GM18508 (cell line): ENCODE measurements around the gene LIF.
"Not testable (repeated sequence)": the region's sequence is repeated elsewhere in the genome, so short reads cannot be mapped to it uniquely, and the experiment has no call there.

Source experiments
- ATAC-seq: cut with Tn5 transposase; IDR thresholded peaks from one replicate; pipeline ENCODE4 v1.9.1; 2021; ENCODE audit warnings: moderate number of reproducible peaks; ENCODE audit not compliant: insufficient read depth, unreplicated experiment

Gene LIF

DNA sequence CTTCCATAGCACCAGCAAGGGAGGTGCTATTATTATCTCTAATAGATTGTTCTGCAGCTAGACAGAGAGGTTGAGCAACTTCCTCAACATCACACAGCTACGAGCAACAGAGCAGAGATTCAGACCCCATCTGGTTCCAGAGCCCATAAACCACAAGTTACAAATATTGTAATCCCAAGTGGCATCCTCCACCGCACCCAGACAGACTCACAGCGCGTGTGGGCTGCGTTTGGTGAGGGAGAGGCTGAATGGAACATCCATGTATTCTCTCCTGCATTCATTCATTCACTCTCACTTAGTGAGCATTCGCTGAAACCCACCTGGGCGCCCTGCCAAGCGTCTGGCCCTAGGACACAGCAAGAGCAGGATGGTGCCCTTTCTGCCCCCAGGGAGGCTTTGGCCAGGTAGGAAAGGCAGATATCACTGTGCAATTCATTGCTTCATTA is 33.5 kb downstream of the LIF start:
- ATAC-seq = no peak

- no peak for ATAC-seq
These were observed 34.1 kb downstream of the LIF start for GRCh38 chr22:30212363-30212995.

GRCh38 chr22:30211124-30211820 is 35.3 kb downstream of the LIF start:
- no peak for ATAC-seq

DNA sequence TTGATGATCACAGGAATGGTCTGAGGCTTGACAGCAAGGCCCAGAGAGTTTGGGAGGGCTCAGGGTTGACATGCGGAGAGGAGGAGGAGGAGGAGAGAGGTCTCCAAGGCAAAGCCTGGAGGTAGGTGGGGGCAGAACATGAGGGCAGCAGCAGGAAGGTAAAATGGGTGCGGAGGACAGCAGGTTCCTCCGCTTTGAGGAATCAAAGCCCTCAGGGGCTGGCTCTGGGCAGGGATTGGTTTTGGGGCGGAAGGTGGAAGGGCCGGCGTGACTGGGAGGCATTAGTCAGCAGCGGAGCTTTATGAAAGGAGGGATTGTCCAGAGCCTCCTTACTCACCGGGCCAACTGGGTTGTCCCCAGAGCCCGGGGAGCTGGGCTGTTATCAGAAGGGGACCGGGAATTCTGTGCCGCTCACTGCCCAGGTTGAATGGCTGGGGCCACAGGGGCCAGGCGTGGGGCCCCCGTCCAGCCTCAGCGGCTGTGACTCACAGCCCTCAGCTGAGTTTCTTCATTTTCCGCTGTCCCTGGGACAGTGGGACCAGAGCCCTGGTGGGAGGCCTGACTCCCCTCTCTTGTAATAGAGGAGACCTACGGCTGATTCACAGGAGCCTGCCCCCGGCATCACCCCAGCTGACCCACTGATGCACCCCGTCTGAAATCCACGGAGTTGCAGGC is 36.2 kb downstream of the LIF start:
- no peak for ATAC-seq

DNA sequence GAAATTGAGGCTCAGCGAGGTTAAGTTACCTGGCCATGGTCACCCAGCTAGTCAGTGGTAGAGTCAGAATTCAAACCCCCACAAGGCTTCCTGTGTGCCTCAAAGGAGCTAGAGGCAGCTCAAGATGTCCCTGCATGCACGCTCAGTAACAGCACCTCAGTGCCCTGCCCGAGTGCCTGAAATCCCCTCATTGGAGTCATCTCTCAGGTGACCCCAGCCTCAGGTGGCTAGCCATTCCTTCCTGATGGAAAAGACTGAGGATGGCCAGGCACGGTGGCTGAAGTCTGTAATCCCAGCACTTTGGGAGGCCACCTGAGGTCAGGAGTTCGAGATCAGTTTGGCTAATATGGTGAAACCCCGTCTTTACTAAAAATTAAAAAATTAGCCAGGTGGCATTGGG is 36.9 kb downstream of the LIF start:
- ATAC-seq = no peak

- no peak for ATAC-seq
These were observed 37.6 kb downstream of the LIF start for GRCh38 chr22:30208631-30209603.

DNA sequence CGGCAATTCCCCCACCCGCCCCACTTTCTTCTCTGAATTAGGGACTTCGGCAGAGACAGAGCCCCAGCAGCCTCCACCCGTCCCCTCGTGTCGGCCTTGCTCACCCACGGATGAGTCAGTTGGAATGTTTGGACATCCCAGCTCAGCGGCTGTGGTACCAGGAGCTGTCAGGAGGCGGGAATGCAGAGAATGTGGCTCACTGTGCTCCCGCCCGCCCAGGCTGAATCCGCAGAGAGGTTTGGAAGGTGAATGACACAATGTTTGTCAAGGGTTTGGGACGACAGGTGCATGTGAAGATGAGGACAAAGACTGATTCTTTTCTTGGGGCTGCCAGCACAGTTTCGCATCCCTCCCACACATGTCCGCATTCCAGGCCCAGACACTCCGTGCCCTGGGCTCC is 39.6 kb downstream of the LIF start:
- no peak for ATAC-seq

GRCh38 chr22:30205281-30206115 is 41.1 kb downstream of the LIF start:
- no peak for ATAC-seq

GRCh38 chr22:30204742-30205111 is 41.8 kb downstream of the LIF start:
- ATAC-seq = no peak

DNA sequence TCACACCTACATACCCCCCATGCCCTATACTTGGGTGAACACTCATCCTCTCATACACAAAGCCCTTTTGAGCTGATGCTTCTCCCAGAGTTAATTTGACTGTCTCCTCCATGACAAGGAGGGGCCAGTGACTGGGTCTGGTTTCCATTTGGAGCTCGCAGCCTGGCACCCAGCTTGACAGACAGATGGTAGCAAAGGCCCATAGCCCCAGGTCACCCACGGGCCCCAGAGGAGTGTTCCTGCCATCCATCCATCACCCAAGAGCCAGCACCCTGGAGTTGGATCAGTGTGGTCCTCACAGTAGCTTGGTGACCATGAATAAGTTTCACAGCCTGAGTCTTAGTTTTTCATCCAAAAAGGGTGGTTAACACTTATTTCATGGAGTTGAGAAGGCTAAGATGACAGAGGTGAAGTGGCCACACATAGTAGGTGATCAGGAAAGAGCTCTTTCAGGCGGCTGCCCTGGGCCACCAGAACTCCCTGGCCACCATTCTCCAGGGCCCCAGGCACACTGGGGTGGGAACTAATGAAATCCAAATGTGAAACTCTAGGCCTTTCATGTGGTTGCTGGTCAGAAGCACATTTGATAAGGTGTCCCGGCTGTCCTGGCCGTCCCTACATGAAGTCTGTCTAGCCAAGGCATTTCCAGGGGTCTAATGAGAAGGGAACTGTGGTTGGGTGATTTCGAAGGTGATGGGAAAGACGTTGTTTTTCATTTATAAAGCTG is 42.4 kb downstream of the LIF start:
- ATAC-seq = no peak

DNA sequence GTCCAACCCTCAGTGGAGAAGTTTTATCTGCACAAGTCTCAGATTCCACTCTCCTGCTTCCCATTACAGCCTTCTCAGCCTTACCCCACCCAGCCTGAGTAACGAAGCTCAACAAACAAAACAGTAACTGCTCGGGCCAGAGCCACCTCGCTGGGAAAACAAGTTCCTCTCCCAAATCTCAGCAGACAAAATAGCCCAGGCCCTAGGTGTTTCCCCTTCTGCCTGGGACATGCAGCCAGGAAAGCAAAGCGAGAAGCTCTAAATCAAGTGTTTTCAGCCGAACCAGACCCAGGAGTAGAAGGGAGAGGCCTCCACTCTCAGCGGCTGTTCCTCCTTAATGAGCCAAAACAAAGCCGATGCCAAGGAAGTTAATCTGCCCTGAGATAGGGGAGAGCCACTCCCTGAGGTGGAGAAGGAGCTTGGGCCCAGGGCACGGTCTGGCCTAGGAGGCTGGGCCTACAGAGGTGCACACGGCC is 44.0 kb downstream of the LIF start:
- no peak for ATAC-seq

- ATAC-seq = no peak
These were observed 44.6 kb downstream of the LIF start for GRCh38 chr22:30201945-30202344.

DNA sequence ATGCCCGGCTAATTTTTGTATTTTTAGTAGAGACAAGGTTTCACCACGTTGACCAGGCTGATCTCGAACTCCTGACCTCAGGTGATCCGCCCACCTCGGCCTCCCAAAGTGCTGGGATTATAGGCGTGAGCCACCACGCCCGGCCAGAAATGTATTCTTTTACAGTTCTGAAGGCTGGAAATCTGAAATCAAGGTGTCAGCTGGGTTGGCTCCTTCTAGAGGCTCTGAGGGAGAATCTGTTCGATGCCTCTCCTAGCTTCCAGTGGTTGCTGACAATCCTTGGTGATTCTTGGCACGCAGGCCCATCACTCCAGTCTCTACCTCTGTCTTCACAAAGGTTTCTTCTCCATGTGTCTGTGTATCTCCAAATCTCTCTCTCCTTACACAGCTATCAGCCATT is 45.7 kb downstream of the LIF start:
- ATAC-seq = not testable (repeated sequence)

- ATAC-seq = no peak
These were observed 47.6 kb downstream of the LIF start for GRCh38 chr22:30198921-30199320.

- no peak for ATAC-seq
These were observed 48.3 kb downstream of the LIF start for GRCh38 chr22:30198152-30198825.

- no peak for ATAC-seq
These were observed 49.2 kb downstream of the LIF start for GRCh38 chr22:30197389-30197788.

GRCh38 chr22:30196880-30197336 is 49.7 kb downstream of the LIF start:
- ATAC-seq = no peak
